Inferior parietal cortex (tissue), 1 donor: Measurements from ENCODE around the gene CHMP6.

Source experiments
- DNase-seq: peaks from one replicate; pipeline ENCODE4 v3.0.0-alpha.2; 2016; ENCODE audit errors: extremely low spot score

Gene CHMP6

DNA sequence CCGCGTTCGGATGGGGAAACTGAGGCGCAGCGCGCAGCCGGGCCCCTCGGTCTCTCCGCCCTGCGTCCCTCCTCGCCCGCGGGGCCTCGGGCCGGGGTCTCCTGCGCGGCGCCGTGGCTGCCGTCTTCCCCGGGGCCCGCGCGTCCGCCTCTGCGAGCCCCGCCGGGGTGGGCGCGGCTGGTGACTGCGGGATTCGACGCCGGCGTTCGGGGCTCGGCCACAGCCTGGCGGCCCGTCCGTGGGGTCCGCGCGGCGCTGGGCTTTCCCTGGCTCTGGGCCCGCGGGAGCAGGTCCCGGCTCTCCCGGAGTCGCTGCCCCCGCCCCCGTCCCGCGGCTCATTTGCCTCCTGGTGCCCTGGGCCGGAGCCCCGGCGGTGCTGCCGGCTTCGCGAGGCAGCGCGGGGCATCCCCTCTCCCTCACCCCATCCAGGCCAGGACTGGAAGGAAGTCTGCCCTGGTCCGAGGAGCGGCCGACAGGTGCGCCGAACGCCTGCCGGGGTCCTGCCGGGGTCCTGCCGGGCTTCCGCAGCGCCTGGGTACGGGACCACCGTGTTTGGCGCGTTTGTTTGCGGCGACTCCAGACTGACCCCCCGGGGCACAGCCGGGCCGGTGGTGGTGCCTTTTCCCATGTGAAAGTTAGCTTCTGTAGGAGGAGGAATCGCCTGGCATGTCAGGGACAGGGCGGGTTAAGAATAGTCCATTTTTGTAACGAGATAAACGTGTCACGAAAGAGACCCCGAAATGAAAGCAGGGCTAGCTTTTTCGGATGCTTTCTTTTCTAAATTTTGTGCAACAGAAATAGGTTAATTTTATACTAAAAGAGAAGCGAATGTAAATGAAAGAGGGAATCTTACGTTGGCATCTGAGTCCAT is 671 bp downstream of the CHMP6 start:
- DNase-seq: no peak

DNA sequence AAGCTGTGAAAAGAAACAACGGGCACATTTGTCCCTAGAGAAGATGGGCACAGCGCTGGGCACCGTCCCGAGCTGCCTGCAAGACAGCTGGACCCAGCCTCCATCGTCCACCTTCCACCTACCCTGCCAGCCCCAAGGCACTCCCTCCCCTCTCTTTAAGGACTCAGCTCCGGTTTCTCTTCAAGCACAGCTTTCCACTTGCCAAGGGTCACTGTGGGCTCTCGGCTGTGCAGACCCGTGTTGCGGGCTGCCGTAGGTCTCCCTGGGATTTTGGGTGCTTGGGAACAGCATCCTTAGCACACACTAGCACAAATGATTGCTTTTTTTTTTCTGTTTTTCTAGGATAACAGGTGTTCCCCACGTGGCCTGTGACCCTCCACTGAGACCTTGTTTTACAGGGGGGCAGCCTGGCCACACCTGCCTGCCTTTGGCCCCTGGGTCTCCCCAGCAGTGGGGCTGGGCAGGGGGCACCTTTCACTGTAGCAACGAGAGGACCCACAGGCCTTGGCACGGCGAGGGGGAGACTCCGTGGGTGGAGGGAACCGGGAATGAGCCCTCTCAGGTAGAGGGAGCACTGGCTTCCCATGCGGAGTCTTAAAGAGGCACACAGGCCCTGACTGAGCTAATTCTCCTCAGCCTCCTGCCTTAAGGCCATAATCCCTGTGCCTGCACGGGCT is 1.4 kb downstream of the CHMP6 start:
- no peak for DNase-seq

DNA sequence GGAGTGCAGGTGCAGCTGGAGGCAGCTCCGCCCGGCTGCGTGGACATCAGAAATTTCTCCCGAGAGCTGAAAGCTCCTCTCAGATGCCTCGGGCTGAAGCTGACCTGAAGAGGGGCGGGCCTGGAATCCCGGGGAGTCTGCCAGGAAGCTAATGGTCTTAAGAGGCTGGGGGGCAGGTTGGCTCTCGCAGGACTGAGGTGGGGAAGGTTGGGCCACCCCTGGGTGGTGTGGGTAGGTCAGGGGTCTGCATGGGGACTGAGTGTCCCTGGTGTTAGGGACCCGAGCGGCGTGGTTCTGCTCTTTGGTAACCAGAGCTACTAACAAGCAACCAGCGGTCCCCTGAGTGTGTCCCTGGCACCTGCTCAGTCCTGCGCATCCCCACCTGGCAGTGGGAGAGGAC is 3.5 kb downstream of the CHMP6 start:
- no peak for DNase-seq

DNA sequence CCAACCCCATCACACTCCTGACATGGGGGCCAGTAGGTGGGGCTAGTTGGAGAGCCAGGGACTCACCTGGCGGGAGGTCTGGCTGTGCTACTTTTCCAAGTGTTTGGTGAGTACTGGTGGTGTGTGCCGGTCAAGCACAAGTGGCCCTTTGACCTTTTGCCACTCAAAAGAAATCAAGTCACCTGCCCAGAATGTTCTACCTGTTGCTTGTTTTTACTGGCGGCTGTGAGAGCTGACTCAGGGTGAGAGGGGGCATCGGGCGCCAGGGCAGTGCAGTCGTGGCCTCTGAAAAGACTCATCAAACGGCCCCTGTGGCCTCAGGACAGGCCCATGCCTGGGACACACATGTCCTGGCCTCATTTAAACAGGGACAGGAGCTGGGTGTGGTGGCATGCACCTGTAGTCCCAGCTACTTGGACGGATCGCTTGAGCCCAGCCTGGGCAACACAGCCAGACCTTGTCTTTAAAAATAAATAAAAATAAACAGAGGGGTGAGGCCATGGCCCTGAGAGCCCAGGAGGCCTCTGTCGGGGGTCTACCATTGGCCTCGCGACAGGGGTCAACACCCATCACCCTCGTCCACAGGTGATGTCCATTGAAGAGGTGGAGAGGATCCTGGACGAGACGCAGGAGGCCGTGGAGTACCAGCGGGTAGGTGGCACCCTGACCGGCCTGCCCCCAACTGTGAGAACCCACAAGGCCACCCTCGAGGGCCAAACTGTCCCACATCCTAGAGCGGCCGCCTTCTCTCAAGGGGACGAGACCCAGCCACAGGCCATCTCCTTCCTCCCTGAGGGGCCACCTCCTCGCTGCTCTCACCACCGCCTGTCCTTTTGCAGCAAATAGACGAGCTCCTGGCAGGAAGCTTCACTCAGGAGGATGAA is 5.0 kb downstream of the CHMP6 start:
- no peak for DNase-seq

DNA sequence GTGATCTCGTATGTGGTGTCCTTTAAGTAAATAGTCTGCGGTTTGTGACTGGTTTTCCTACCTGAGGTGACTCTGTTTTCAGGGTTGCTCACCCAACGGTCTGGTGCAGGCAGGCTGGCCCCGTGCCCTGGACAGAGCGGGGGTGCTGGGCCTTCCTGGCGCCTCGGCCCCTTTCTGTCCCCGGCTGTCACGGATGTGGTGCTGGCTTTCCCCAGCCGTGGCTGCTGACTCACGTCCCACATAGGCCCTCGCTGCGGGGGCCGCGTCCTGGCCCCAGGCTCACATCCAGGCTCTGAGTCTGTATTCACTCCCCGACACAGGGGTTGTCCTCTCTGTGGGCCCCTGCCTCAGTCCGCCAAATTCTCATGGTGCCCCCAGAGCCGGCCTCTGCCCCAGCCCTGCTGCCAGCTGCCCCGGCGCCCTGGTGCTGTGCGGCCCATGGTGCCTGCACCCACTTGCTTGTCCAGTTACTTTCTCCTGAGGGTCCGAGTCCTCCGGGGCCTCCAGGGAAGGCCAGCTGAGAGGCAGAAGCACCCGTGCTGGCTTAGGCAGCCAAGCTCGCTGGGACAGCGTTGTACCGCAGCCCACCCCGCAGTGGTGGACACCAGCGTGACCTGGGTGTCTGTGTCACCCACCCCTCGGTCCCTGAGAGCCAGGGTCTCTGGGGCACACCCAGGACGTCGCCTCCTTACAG is 5.9 kb downstream of the CHMP6 start:
- DNase-seq: no peak

DNA sequence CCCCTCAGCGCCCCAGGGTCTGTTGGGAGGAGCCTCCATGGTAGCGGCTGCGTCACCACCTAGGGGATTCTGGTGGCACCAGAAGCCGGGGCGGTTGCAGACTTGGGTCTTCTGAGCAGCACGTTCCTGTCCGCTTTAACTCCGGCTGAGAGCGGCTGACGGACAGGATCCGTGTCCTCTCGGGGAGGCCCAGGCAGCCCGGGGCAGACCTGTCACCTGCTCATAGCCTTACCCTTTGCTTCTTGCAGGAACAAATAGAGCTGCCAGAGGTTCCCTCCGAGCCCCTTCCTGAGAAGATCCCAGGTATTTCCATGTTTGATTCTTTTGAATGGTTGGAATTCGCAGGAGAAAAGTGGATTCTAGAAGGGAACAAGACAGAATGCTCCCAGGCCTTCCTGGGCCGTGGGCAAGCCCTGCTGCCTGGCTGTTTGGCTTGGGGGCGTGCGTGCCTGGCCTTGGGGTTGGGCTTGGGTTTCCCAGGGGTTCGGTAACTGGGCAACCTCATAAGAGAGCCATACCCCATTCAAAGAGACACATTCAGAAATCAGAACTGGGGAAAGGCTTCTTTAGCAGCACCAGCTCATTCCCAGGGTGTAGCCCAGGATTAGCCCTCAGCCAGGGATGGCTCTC is 6.6 kb downstream of the CHMP6 start:
- DNase-seq: no peak

DNA sequence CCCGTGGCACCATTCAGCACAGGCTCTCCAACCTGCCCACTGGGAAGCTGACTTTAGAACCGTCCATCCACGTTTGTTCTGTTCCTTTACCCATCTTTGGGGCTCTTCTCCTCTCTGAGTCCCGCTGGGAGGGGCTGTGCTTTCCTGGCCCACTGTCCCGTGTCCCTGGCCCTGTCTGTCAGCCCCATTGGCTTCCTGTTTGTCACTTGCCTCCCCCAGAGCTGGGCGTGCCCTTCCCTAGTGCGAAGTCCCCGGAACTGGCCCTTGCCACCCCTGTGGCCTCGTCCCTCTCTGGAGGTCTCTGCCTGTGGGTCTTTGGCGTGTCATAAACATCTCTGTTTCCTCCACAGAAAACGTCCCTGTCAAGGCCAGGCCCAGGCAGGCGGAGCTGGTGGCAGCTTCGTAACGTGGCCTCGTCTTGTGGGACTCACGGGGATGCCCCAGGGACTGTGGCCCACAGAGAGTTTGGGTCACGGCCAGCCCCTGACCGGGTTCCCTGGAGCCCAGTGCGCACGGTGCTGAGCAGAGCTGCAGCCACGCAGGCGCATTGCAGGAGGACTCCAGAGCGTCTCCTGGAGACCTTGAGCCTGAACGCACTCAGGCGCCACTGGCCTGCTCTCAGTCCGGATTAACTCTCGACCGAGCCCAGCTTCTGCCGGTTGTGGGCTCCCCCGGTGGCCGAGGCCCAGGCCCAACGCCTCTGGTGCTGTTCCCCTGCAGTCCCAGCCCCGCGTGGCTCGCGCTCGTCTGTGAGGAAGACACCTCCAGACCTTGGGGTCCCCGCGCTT is 7.3 kb downstream of the CHMP6 start:
- DNase-seq: no peak

DNA sequence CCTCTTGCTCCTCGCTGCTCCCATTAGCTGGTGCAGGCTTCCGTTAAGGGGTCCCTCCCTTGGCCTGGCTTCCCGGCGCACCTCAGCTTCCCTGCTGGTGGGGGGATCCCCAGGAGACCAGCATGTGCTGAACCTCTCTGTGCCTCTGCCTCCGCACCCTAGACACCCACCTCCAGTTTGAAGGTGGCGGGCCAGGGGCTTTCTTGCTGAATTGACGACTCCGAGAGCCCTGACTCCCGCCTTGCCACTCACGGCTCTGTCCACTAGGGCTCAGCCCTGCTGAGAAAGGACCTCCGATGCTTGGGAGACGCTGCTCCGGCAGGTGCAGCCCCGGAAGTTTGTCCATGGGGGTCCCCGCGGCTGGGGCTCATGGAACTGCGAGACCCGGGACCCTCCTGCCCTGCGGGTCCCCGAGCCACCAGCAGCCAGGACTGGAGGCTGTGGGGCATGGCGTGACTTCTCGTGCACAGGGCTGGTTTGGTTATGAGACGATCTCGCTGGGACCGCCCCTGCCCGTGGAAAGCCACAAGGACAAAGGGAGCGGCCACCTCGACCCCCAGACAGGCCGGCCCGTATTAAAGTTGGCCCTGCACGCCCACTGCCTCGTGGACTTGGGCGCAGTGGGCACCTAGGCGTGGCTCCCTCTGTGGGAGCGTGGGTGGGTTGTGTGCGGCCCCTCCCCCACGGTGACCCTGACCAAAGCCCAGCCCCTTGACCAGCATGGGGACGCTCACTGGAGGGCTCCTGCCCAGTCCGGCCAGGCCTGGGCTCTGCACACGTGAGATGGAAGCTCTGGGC is 8.1 kb downstream of the CHMP6 start:
- DNase-seq: no peak

DNA sequence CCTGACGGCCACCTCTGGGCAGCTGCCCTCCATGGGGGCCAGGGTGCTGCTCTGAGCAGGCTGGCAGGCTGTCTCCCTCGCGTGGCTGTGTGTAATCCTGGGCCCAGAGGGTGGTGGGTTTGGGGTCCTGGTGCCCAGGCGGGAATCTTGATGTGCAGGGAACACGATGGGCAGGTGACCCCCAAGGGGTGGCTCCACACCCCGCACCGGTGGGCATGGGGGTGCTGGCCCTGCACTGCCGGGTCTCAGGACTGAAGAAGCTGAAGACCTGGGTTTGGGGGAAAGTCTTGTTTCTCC is 8.6 kb downstream of the CHMP6 start:
- DNase-seq: no peak

DNA sequence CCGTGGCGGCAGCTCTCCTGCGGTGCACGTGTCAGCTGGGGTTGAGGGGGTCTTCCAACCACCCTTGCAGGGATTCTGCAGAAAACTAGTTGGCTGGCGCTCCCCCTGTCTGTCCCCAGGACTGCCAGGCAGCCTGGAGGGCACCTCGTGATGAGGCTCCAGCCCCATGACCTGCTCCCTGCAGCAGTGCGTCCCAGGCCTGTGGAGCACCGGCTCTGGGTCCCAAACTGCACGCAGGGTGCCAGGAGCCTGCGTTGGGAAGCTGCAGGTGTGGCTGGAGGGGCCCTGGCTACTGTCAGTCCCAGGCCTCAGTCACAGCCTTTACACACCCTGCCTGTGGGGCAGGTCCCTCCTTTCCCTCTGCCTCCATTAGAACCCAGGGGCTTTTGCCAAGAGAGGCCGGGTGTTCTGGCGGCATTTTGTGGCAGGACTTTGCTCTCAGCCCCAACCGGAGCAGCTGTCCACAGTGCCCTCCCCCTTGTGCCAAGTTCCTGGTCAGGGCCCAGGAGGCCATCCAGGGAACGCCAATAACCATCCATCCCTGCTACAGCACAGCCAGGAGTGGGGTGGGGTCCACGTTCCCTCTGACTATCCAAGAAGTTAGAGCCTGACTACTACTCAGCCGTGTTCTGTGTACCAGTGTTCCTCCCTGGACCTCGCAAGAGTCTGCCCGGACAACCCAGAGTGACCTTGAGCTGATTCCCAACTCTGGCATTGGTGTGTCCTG is 9.2 kb downstream of the CHMP6 start:
- DNase-seq: no peak

DNA sequence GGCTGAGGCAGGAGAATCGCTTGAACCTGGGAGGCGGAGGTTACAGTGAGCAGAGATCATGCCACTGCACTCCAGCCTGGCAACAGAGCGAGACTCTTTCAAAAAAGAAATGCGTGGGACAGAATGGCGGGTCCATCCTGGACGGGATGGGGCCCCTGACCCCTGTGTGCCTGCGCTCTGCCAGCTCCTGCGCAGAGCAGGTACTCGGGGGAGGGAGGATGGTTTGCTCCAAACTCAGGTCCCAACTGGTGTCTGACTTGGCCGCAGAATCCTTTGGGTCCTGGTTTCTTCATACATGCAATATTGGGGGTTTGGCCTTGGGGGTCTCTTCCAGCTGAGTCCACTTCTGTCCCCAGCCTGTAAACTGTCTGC is 10.4 kb downstream of the CHMP6 start:
- no peak for DNase-seq

DNA sequence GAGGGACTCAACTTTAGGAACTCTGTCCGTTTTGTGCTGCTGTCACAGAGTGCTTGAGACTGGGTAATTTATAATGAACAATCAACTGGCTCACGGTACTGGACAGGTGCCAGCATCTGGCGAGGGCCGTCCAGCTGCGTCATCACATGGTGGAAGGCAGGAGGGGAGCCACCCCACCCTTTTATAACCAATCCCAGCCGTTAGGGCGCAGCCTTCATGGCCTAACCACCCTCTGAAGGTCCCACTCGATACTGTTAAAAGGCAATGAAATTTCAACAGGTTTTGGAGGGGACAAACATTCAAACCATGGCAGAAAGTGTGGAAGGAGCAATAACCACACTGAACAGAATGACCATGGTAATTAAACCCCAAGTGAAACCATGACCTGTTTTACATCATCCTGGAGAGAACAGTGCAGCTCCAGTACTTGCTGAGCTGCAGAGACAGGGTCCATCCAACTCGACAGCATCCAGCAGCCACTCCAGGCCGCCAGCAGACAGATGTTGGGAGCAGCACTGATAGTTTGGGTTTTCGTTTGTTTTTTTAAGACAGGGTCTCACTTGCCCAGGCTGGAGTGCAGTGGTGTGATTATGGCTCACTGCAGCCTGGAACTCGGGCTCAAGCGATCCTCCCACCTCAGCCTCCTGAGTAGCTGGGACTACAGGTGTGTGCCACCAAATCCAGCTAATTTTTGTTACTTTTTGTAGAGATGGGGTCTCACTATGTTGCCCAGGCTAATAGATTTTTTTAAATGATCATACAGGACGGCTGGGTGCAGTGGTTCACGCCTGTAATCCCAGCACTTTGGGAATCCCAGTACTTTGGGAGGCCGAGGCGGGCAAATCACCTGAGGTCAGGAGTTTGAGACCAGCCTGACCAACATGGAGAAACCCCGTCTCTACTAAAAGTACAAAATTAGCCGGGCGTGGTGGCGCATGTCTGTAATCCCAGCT is 11.0 kb downstream of the CHMP6 start:
- DNase-seq: no peak

DNA sequence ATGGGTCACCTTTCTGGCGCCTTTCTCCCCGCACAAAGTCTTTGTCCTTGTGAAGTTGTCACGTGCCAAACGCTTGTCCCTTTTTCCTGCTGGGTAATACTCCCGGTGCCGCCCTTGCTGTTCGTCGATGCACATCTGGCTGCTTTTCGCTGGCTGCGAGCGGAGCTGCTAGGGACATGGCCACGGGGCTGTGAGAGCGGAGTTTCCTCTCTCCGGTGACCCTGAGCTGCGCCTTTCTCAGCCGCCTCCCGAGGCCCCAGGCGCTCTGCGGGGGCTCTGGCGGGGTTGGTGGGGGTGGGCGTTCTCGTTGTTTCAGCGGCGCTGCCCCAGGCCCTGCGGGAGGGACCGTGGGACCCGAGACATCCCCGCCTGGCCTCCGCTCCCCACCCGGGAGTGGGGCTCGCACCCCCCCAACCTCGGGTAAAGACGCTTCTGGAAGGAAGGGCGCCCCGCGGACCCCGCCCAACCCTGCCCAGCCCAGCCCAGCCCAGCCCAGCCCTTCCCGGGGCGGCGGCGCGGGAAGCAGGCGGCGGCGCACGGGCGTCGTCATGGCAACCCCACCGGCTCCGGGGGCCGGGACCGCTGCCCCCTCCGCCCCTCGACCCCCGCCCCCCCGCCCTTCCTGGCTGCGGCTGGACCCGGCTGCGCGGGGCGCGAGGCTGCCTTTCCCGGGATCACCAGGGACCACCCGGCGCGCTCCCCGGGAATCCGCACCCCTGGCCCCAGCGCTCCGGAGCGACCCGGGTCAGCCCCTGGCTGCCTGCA is 12.3 kb downstream of the CHMP6 start:
- DNase-seq: no peak

DNA sequence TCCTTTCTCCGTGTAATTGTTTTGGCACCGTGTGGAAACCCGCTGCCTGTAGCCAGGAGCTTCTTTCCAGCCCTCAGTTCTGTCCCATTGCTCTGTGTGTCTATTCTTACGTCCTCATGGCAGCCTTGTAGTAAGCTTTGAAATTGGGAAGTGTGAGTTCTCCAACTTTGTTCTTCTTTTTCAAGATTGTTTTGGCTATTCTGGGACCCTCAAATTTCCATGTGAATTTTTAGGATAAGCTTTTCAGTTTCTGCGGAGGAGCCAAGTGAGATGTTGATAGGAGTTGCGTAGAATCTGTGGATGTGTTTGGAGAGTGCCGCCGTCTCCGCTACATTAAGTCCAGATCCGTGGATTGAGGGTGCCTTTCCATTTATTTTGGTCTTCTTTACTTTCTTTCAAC is 15.2 kb downstream of the CHMP6 start:
- no peak for DNase-seq

DNA sequence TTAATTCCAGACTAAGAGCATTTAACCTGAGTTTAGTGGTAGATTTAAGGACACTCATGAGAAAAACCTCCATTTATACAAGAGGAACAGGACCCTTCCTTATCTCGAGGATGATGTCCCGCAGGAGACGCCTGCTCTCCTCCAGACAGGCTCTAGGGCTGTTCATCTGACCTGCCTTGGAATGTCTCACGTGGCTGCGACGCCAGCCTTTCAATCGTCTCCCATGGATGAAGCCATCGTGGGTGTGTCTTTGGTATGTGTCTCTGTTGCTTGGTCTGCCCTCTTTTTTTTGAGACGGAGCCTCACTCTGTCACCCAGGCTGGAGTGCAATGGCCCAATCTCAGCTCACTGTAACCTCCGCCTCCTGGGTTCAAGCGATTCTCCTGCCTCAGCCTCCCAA is 16.5 kb downstream of the CHMP6 start:
- DNase-seq: no peak

DNA sequence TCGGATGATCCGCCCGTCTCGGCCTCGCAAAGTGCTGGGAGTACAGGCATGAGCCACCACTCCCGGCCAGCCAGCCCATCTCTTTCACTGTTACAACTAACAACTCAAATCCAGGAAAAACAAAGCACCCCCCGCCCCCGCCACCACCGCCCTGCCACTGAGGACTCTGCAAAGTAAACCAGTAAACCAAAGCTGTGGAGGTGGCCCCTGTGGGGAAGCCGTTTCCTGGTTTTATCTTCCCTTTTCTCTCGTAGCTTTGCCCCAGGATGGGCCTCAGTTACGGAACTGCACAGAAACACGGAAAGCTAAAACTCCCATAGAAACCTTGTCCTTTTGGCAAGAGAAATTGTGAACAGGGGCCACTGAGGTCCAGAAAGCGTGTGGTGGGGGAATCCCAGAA is 17.5 kb downstream of the CHMP6 start:
- no peak for DNase-seq

DNA sequence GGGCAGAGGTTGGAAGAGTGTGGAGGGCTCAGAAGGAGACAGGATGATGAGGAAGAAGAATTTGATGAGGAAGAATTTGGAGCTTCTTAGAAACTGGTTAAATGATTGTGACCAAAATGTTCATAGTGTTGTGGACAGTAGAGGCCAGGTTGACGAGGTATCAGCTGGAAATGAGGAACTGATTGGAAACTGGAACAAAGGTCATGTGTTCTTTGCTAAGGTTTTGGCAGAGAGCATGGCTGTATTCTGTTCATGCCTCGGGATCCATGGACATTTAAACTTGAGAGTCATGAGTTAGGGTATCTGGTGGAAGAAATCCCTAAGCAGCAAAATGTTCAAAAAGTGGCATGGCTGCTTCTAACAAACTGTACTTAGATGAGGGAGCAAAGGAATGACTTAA is 19.3 kb downstream of the CHMP6 start:
- DNase-seq: no peak
